Aorta (tissue), 5 donors: ENCODE measurements around the gene PEX11G. TPM values are rescaled to one million over a fixed set of nuclear protein-coding genes. Genes with fewer than 3 reads are reported as not detected.

ENCODE experiments used
- ATAC-seq: fragments of 200-7000 bp; cut with Tn5 transposase; one replicate; pipeline ENCODE4 v1.9.1; 2022; ENCODE audit warnings: moderate library complexity; ENCODE audit not compliant: low FRiP score
- DNase-seq, 2 donors: peaks; one replicate each; pipeline ENCODE4 v3.0.0-alpha.2; 2020
- H3K27ac ChIP-seq, 2 donors: one replicate each; pipeline ENCODE4 v1.5.1; 2013; ENCODE audit warnings: low read length in 2 of 2, mild to moderate bottlenecking in 2 of 2, moderate library complexity in 2 of 2, control low read depth in 1 of 2, inconsistent platforms in 1 of 2, low read depth in 1 of 2
- H3K27me3 ChIP-seq, 2 donors: one replicate each; pipeline ENCODE4 v1.6.1; 2013; ENCODE audit warnings: control low read depth in 1 of 2, low read length in 1 of 2, mild to moderate bottlenecking in 1 of 2, moderate library complexity in 1 of 2; ENCODE audit not compliant: insufficient read depth in 2 of 2, control insufficient read depth in 1 of 2
- H3K36me3 ChIP-seq, 2 donors: one replicate each; pipeline ENCODE4 v1.6.1; 2013; ENCODE audit warnings: control low read depth in 1 of 2, low read length in 1 of 2, mild to moderate bottlenecking in 1 of 2; ENCODE audit not compliant: insufficient read depth in 2 of 2, control insufficient read depth in 1 of 2
- H3K4me1 ChIP-seq, 2 donors: one replicate each; pipeline ENCODE4 v1.6.1; 2013; ENCODE audit warnings: low read length in 2 of 2, control low read depth in 1 of 2, mild to moderate bottlenecking in 1 of 2, moderate library complexity in 1 of 2; ENCODE audit not compliant: insufficient read depth in 2 of 2, control insufficient read depth in 1 of 2
- H3K4me3 ChIP-seq, 2 donors: one replicate each; pipeline ENCODE4 v1.5.1; 2013; ENCODE audit warnings: low read length in 2 of 2, control low read depth in 1 of 2, mild to moderate bottlenecking in 1 of 2
- H3K9me3 ChIP-seq: one replicate; pipeline ENCODE4 v1.6.1; 2013; ENCODE audit warnings: mild to moderate bottlenecking, low read length; ENCODE audit not compliant: control insufficient read depth
- WGBS, 2 donors: extraction: QIAGEN DNeasy Blood & Tissue Kit; methylation state at CpG; one replicate each; pipeline ENCODE4 v1.1.7; 2013; 5-methylcytosine and 5-hydroxymethylcytosine counted together
- intact Hi-C, 2 donors: fragments of 100-400 bp; cut with DNase I; formaldehyde crosslinking; loops; one replicate each; pipeline versions ENCODE4 v1.14.2 to v1.15.0; 2022
- polyA plus RNA-seq, 2 donors: library from polyadenylated mRNA; stranded (reverse); fragments of 200-250 nt; gene quantifications; one replicate each; pipeline ENCODE4 v1.2.3, GENCODE V29; 2013
- total RNA-seq, 2 donors: library from RNA; stranded (reverse); fragmentation: NEBNext Ultra II Directional; extraction: Animal tissue kit (Norgen Biotek cat#: 25700); gene quantifications; one replicate each; pipeline ENCODE4 v1.2.1, GENCODE V29; 2021
- donor health status: healthy with polysubstance abuse.
- donor health status: Bipolar disorder and iron deficiency.
- donor health status: DM: no; HTN: no; CAD: no.
- donor health status: DM: no; HTN: no; CAD: no.
- donor health status: DM: yes; HTN: yes; CAD: no.

PEX11G gene
- total and polyA plus RNA-seq, 4 donors: 1.9 to 5.3 (median 3.0) TPM

DNA sequence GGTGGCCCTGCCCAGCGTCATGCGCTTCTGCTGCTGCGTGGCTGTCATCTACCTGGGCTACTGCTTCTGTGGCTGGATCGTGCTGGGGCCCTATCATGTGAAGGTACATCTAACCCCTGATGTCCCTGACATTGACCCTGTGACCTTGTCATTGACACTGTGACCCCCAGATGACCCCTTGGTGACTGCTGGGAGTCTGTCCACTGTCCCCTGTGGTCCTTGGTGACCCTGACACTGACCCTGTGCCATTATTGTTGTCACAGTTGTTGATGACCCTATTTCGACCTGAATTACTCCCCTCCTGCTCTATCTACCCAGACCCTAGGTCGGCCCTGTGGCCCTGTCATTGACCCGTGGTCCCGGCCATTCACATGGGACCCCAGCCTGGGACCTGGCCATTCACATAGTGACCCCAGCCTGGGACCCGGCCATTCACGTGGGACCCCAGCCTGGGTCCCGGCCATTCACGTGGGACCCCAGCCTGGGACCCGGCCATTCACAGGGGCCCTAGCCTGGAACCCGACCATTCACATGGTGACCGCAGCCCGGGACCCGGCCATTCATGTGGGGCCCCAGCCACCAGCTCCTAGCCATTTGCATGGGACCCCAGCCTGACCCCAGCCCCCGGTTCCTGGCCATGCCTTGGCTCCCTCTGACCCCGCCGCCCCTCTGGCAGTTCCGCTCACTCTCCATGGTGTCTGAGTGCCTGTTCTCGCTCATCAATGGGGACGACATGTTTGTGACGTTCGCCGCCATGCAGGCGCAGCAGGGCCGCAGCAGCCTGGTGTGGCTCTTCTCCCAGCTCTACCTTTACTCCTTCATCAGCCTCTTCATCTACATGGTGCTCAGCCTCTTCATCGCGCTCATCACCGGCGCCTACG, 41.0 kb upstream of the PEX11G start:
- ATAC-seq: no peak
- H3K4me1 ChIP-seq: no peaks in the 10 kb centered on the region
- no peak overlapping the region for H3K27ac ChIP-seq
- no peak overlapping the region for H3K4me3 ChIP-seq
- H3K27me3 ChIP-seq: no peaks in the 10 kb centered on the region
- no peaks in the 10 kb centered on the region for H3K36me3 ChIP-seq
- no peaks in the 10 kb centered on the region for H3K9me3 ChIP-seq
- no peak for DNase-seq
- 95% methylated on average over 33 of the region's 33 CpGs for WGBS, 2 donors
- intact Hi-C loops: loop anchor here (10.0 kb wide), 2 partner anchors 135 to 175 kb away; no protein-coding TSS in a partner anchor

DNA sequence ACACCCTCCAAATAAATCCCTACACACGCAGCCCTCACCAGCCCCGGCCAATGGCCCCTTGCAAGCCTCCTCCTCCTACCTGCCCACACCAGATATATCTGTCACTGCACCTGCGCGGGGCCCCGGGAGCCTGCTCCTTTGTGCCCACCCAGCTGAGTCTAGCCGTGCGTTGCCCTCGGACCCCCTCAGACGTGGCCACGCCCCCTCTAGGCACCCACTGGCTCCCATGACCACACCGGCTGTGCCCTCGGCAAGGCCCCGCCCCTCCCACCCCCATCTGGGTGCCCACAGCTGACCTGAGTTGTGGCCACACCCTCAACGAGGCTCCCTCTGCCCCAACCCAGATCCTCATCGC, 40.4 kb upstream of the PEX11G start:
- intact Hi-C loops: no loop called here
- no peak overlapping the region for H3K27ac ChIP-seq
- H3K4me1 ChIP-seq: no peaks in the 10 kb centered on the region
- ATAC-seq (no peak), DNase-seq (no peak)
- H3K27me3 ChIP-seq: no peaks in the 10 kb centered on the region
- H3K36me3 ChIP-seq: no peaks in the 10 kb centered on the region
- WGBS, 2 donors: 78 to 83% methylated on average over 14 to 15 of the region's 15 CpGs
- no peaks in the 10 kb centered on the region for H3K9me3 ChIP-seq
- H3K4me3 ChIP-seq: no peak overlapping the region

DNA sequence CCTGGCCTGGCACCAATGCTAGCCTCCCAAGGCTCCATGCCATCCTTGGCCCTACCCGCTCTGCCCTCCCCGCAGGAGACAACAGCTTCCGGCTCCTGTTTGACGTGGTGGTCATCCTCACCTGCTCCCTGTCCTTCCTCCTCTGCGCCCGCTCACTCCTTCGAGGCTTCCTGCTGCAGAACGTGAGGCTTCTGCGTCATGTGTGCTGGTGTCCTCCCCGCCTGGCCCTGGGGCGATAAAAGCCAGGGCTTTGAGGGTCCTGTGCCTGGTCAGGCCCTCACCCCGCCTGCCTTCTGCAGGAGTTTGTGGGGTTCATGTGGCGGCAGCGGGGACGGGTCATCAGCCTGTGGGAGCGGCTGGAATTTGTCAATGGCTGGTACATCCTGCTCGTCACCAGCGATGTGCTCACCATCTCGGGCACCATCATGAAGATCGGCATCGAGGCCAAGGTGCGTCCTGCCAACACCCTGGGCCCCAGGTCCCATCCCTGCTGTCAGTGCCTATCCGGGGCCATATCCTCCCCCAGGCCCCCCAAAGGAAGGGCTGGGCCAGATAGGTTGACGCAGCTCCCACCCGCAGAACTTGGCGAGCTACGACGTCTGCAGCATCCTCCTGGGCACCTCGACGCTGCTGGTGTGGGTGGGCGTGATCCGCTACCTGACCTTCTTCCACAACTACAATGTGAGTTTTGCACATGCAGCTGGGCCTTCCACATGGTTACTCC, 39.8 kb upstream of the PEX11G start:
- DNase-seq (no peak), ATAC-seq (no peak)
- H3K4me3 ChIP-seq: no peak overlapping the region
- intact Hi-C loops: no loop called here
- H3K36me3 ChIP-seq: no peaks in the 10 kb centered on the region
- H3K4me1 ChIP-seq: no peaks in the 10 kb centered on the region
- no peaks in the 10 kb centered on the region for H3K27me3 ChIP-seq
- no peaks in the 10 kb centered on the region for H3K9me3 ChIP-seq
- no peak overlapping the region for H3K27ac ChIP-seq
- 93 to 94% methylated on average over 32 of the region's 32 CpGs for WGBS, 2 donors

DNA sequence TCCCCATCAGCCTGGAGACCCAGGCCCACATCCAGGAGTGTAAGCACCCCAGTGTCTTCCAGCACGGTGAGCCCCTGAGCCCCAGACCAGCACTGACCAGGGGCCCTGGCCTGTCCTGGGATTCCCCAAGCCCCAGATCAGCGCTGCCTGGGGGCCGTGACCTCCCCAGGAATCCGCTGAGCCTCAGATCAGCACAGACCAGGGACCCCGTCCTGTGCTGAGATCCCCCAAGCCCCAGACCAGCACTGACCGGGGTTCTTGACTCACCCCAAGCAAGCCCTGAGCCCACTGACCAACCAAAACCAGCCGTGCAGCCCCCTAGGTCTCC, 39.3 kb upstream of the PEX11G start:
- intact Hi-C loops: no loop called here
- 92 to 94% methylated on average over 7 of the region's 7 CpGs for WGBS, 2 donors
- Histone ChIP-seq H3K4me1 (no peaks in the 10 kb centered on the region), H3K9me3 (no peaks in the 10 kb centered on the region), H3K27me3 (no peaks in the 10 kb centered on the region), H3K36me3 (no peaks in the 10 kb centered on the region), H3K27ac (no peak overlapping the region), H3K4me3 (no peak overlapping the region)
- DNase-seq: no peak
- ATAC-seq: no peak

DNA sequence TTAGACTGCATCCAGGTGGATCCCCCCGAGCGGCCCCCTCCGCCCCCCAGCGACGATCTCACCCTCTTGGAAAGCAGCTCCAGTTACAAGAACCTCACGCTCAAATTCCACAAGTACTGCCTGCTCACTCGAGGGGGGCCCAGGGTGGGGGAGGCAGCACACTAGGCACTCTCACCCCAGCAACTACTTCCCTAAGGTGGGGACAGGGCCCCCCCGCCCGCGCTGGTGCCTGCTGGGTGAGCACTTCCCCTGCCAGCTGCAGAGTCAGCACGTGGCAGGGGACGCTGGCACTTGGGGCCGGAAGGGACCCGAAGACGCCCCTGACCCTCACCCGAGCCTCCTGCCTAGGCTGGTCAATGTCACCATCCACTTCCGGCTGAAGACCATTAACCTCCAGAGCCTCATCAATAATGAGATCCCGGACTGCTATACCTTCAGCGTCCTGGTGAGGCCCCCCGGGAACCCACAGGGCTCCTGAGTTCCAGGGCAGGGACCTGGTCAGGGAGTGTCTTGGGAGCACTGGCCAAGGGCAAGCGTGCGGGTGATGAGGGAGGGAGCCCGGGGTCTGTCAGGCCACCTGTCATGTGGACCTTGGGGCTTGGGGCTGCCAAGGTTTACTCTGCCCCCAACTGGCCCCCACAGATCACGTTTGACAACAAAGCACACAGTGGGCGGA, 38.8 kb upstream of the PEX11G start:
- no peaks in the 10 kb centered on the region for H3K27me3 ChIP-seq
- H3K9me3 ChIP-seq: no peaks in the 10 kb centered on the region
- no peak overlapping the region for H3K4me3 ChIP-seq
- DNase-seq (peak in 1 of 2 donors; percentile 83), ATAC-seq (no peak)
- no peak overlapping the region for H3K27ac ChIP-seq
- H3K4me1 ChIP-seq: no peaks in the 10 kb centered on the region
- intact Hi-C loops: no loop called here
- H3K36me3 ChIP-seq: no peaks in the 10 kb centered on the region
- 82 to 85% methylated on average over 25 of the region's 25 CpGs for WGBS, 2 donors

DNA sequence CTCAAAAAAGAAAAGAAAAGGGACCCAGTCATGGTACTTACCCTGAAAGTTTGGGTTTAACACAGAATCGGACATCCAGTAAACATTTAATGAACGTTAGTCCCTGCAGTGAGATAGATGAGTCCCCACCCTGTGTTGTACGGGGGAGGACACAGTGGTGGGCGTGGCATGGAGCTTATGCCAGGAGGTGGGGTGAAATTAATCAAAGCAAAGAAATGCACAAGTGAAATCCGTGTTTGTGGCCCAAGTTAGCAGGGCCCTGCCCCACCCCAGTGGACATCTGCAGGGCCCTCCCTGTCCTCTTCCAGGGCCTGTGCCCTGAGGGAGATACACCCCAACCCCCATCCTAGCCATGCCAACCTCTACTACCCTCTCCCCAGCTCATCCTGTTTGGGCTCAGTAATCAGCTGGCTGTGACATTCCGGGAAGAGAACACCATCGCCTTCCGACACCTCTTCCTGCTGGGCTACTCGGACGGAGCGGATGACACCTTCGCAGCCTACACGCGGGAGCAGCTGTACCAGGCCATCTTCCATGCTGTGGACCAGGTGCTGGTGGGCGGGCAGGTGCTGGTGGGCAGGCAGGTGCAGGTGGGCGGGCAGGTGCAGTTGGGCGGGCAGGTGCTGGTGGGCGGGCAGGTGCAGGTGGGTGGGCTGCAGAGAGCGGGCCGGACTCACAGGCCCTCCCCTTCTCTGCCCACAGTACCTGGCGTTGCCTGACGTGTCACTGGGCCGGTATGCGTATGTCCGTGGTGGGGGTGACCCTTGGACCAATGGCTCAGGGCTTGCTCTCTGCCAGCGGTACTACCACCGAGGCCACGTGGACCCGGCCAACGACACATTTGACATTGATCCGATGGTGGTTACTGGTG, 37.5 kb upstream of the PEX11G start:
- no peak for ATAC-seq
- no peak for DNase-seq
- H3K4me1 ChIP-seq: no peaks in the 10 kb centered on the region
- H3K27ac ChIP-seq: no peak overlapping the region
- H3K27me3 ChIP-seq: no peaks in the 10 kb centered on the region
- intact Hi-C loops: no loop called here
- whole genome bisulfite sequencing, 2 donors: 89% methylated on average over 31 of the region's 31 CpGs
- no peak overlapping the region for H3K4me3 ChIP-seq
- H3K9me3 ChIP-seq: no peaks in the 10 kb centered on the region
- H3K36me3 ChIP-seq: no peaks in the 10 kb centered on the region

DNA sequence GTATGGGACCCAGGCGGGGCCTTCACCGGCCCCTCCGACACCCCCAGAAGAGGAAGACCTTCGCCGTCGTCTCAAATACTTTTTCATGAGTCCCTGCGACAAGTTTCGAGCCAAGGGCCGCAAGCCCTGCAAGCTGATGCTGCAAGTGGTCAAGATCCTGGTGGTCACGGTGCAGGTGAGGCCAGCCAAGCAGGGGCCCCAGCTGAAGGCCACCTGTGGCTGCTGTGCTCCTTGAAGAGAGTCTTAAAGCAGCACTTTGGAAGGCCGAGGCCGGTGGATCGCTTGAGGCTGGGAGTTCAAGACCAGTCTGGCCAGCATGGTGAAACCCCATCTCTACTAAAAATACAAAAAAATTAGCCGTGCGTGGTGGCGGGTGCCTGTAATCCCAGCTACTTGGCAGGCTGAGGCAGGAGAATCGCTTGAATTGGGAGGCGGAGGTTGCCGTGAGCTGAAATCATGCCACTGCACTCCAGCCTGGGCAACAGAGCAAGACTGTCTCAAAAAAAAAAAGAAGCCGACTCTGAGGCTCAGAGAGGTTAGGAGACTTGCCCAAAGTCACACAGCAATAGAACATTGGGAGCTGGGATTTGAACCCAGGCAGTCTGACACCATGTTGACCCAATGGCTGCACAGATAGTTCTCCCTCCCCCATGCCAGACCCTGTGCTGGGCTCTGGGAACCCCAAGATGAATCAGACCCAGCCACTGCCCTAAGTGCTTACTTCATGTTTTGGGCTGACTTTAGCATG, 36.3 kb upstream of the PEX11G start:
- H3K4me3 ChIP-seq: no peak overlapping the region
- DNase-seq (no peak), ATAC-seq (no peak)
- 93 to 95% methylated on average over 20 of the region's 20 CpGs for WGBS, 2 donors
- H3K4me1 ChIP-seq: no peaks in the 10 kb centered on the region
- H3K36me3 ChIP-seq: no peaks in the 10 kb centered on the region
- intact Hi-C loops: no loop called here
- no peaks in the 10 kb centered on the region for H3K9me3 ChIP-seq
- H3K27ac ChIP-seq: no peak overlapping the region
- no peaks in the 10 kb centered on the region for H3K27me3 ChIP-seq

DNA sequence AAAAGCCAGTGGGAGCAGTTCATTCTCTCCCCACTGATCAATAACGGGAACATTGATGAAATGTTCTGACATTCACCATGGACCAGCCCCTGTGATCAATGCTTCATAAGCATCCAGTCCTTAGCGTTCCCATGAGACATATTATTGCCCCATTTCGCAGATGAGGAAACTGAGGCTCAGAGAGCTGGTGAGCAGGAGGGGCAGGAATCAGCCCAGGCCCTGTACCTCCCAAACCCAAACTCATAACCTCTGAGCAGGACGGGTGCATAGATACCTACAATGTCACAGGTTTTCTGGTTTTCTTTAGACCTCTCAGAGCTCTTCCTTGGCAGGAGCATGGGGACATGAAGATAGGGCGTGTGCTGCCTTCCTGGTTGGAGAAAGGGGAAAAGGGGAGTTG, 35.7 kb upstream of the PEX11G start:
- ATAC-seq (no peak), DNase-seq (no peak)
- Histone ChIP-seq H3K36me3 (no peaks in the 10 kb centered on the region), H3K9me3 (no peaks in the 10 kb centered on the region), H3K4me3 (no peak overlapping the region), H3K27me3 (no peaks in the 10 kb centered on the region), H3K4me1 (no peaks in the 10 kb centered on the region), H3K27ac (no peak overlapping the region)
- intact Hi-C loops: no loop called here
- 88 to 93% methylated on average over 5 of the region's 5 CpGs for WGBS, 2 donors
